ENCODE data around the gene HNRNPAB. TPM values are rescaled to one million over a fixed set of nuclear protein-coding genes. Genes with fewer than 3 reads are reported as not detected.

HNRNPAB gene
- total RNA-seq, 1 donor, result 40.9 TPM

DNA sequence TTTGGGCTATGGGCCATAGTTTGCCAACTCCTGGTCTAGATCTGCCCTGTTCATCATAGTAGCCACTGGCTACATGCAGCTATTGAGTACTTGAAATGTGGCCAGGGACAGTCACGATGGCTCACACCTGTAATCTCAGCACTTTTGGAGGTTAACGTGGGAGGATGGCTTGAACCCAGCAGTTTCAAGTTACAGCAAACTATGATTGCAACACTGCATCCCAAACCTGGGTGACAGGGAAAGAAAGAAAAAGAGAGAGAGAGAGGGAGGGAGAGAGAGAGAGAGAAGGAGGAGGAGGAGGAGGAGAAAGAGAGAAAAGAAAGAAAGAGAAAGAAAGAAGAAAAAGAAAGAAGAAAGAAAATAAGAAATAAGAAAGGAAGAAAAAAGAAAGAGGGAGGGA, 12.1 kb upstream of the HNRNPAB start:
- no peak for DNase-seq (ENCODE audit: insufficient read length, low spot score, missing footprints)

GRCh38 chr5:178192787-178193186, 11.5 kb upstream of the HNRNPAB start:
- no peak overlapping the region for H3K4me3 ChIP-seq (ENCODE audit: insufficient read depth, low read length)
- peaks cover 2% of the 10 kb centered on the region for H3K4me1 ChIP-seq (ENCODE audit: insufficient read depth, low read length)
- H3K27ac ChIP-seq (ENCODE audit: low read depth, low read length), result no peak overlapping the region
- no peaks in the 10 kb centered on the region for H4K20me1 ChIP-seq (ENCODE audit: insufficient read depth, low read length)
- peaks cover 18% of the 10 kb centered on the region for H3K27me3 ChIP-seq (ENCODE audit: insufficient read depth, low read length)
- no peak overlapping the region for H3K4me2 ChIP-seq (ENCODE audit: insufficient read depth, low read length)
- no peak for DNase-seq (ENCODE audit: insufficient read length, low spot score, missing footprints)
- no peak for TF ChIP-seq CTCF (IDR thresholded peaks at IDR 0.05; ENCODE audit: extremely low read depth, low read depth, low read length)
- no peaks in the 10 kb centered on the region for H3K79me2 ChIP-seq (ENCODE audit: insufficient read depth, low read length)
- H3K9me3 ChIP-seq (ENCODE audit: low read depth, low read length), result no peaks in the 10 kb centered on the region
- H3K36me3 ChIP-seq (ENCODE audit: insufficient read depth, low read length), result no peaks in the 10 kb centered on the region
- no peak overlapping the region for H2AFZ ChIP-seq (ENCODE audit: low read length)

More for the DNA sequence above, 12.1 kb upstream of the HNRNPAB start:
- no peak overlapping the region for H3K4me2 ChIP-seq (ENCODE audit: insufficient read depth, low read length)
- peaks cover 2% of the 10 kb centered on the region for H3K4me1 ChIP-seq (ENCODE audit: insufficient read depth, low read length)
- no peak overlapping the region for H3K4me3 ChIP-seq (ENCODE audit: insufficient read depth, low read length)
- no peak overlapping the region for H3K27ac ChIP-seq (ENCODE audit: low read depth, low read length)
- no peaks in the 10 kb centered on the region for H3K9me3 ChIP-seq (ENCODE audit: low read depth, low read length)
- no peaks in the 10 kb centered on the region for H3K36me3 ChIP-seq (ENCODE audit: insufficient read depth, low read length)
- H2AFZ ChIP-seq (ENCODE audit: low read length), result no peak overlapping the region
- H4K20me1 ChIP-seq (ENCODE audit: insufficient read depth, low read length), result no peaks in the 10 kb centered on the region
- peaks cover 18% of the 10 kb centered on the region for H3K27me3 ChIP-seq (ENCODE audit: insufficient read depth, low read length)
- TF ChIP-seq CTCF (IDR thresholded peaks at IDR 0.05; ENCODE audit: extremely low read depth, low read depth, low read length), result no peak
- H3K79me2 ChIP-seq (ENCODE audit: insufficient read depth, low read length), result no peaks in the 10 kb centered on the region

DNA sequence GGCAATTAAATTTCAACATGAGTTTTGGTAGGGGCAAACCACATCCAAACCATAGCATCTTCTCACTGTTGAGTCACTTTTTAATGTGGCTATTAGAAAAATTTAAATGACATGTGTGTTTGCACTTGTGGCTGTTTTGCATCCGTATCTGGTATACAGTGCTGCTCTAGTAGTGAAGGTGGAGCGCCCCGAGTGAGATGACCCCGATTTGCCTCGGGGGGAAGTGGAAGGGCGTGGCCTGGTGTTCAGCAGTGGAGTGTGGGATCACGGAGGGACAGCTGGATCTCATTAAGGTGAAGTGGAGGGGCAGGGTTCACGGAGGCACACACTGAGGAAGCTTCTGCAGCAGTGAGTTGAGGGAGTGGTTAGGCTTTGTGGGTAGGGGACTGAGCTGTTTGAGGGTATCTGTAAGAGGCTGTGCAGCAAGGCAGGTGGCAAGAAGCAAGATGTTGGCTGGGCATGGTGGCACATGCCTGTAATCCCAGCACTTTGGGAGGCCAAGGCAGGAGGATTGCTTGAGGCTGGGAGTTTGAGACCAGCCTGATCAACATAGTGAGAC, 11.0 kb upstream of the HNRNPAB start:
- Histone ChIP-seq H2AFZ (ENCODE audit: low read length) (no peak overlapping the region), H3K4me1 (ENCODE audit: insufficient read depth, low read length) (peaks cover 2% of the 10 kb centered on the region), H3K27me3 (ENCODE audit: insufficient read depth, low read length) (peaks cover 18% of the 10 kb centered on the region), H3K27ac (ENCODE audit: low read depth, low read length) (no peak overlapping the region), H3K4me3 (ENCODE audit: insufficient read depth, low read length) (no peak overlapping the region), H3K36me3 (ENCODE audit: insufficient read depth, low read length) (no peaks in the 10 kb centered on the region), H3K4me2 (ENCODE audit: insufficient read depth, low read length) (no peak overlapping the region), H4K20me1 (ENCODE audit: insufficient read depth, low read length) (no peaks in the 10 kb centered on the region), H3K9me3 (ENCODE audit: low read depth, low read length) (no peaks in the 10 kb centered on the region), H3K79me2 (ENCODE audit: insufficient read depth, low read length) (no peaks in the 10 kb centered on the region)
- DNase-seq (ENCODE audit: insufficient read length, low spot score, missing footprints), result no peak
- TF ChIP-seq CTCF (IDR thresholded peaks at IDR 0.05; ENCODE audit: extremely low read depth, low read depth, low read length), result no peak

- TF ChIP-seq CTCF (IDR thresholded peaks at IDR 0.05; ENCODE audit: extremely low read depth, low read depth, low read length), result no peak
- H3K27ac ChIP-seq (ENCODE audit: low read depth, low read length), result no peak overlapping the region
- no peaks in the 10 kb centered on the region for H4K20me1 ChIP-seq (ENCODE audit: insufficient read depth, low read length)
- H2AFZ ChIP-seq (ENCODE audit: low read length), result no peak overlapping the region
- H3K4me2 ChIP-seq (ENCODE audit: insufficient read depth, low read length), result no peak overlapping the region
- no peaks in the 10 kb centered on the region for H3K79me2 ChIP-seq (ENCODE audit: insufficient read depth, low read length)
- no peak for DNase-seq (ENCODE audit: insufficient read length, low spot score, missing footprints)
- no peak overlapping the region for H3K4me3 ChIP-seq (ENCODE audit: insufficient read depth, low read length)
- H3K36me3 ChIP-seq (ENCODE audit: insufficient read depth, low read length), result no peaks in the 10 kb centered on the region
- H3K9me3 ChIP-seq (ENCODE audit: low read depth, low read length), result no peaks in the 10 kb centered on the region
- H3K4me1 ChIP-seq (ENCODE audit: insufficient read depth, low read length), result peaks cover 2% of the 10 kb centered on the region
- peaks cover 18% of the 10 kb centered on the region for H3K27me3 ChIP-seq (ENCODE audit: insufficient read depth, low read length)
Observed at GRCh38 chr5:178194026-178194425, 10.3 kb upstream of the HNRNPAB start.
